HEK293 (cell line): ENCODE measurements around the gene OR10G2.

ENCODE experiments used
- CTCF ChIP-seq: fragments of 450-650 bp; formaldehyde crosslinking; IDR thresholded peaks from 2 replicates; pipeline ENCODE4 v1.5.1; 2016; ENCODE audit warnings: missing biosample characterization, missing genetic modification characterization
- FEZF1 ChIP-seq: fragments of 450-650 bp; formaldehyde crosslinking; IDR thresholded peaks from 2 replicates; pipeline ENCODE4 v1.5.1; 2016; ENCODE audit warnings: missing biosample characterization, missing genetic modification characterization
- ZBTB20 ChIP-seq: fragments of 450-650 bp; formaldehyde crosslinking; IDR thresholded peaks from 2 replicates; pipeline ENCODE4 v1.5.1; 2016; ENCODE audit warnings: missing biosample characterization, missing genetic modification characterization
- ZNF24 ChIP-seq: fragments of 450-650 bp; formaldehyde crosslinking; IDR thresholded peaks from 2 replicates; pipeline ENCODE4 v1.5.1; 2016; ENCODE audit warnings: missing biosample characterization, missing genetic modification characterization
- ZNF629 ChIP-seq: fragments of 450-650 bp; formaldehyde crosslinking; IDR thresholded peaks from 2 replicates; pipeline ENCODE4 v1.5.1; 2017; ENCODE audit warnings: missing biosample characterization, missing genetic modification characterization

- TF ChIP-seq ZNF24 (tag by site-specific recombination) (no peak), FEZF1 (tag by site-specific recombination) (no peak), ZNF629 (tag by site-specific recombination) (no peak), CTCF (tag by site-specific recombination) (no peak), ZBTB20 (no peak)
These were observed 34.5 kb upstream of the OR10G2 start for GRCh38 chr14:21669284-21669683.
